ENCODE data around the gene HKDC1.

GRCh38 chr10:69220041-69220451 lies at the start of gene HKDC1:
- no peak for TF ChIP-seq CTCF (IDR thresholded peaks at IDR 0.05 in 2 of 3, conservative IDR thresholded peaks at IDR 0.05 in 1 of 3; ENCODE audit: borderline replicate concordance in 1 of 3, insufficient read depth in 1 of 3, low read depth in 2 of 3, low read length in 2 of 3)
- no peak for TF ChIP-seq JUND (IDR thresholded peaks at IDR 0.05)
- TF ChIP-seq ZNF274 (IDR thresholded peaks at IDR 0.05; ENCODE audit: low read depth, low read length), result no peak
